GM19043 (cell line): ENCODE measurements around the gene TBX3.

Experiments used
- ATAC-seq: cut with Tn5 transposase; IDR thresholded peaks from one replicate; pipeline ENCODE4 v1.9.1; 2021; ENCODE audit warnings: low read depth; ENCODE audit not compliant: unreplicated experiment

The TBX3 gene

DNA sequence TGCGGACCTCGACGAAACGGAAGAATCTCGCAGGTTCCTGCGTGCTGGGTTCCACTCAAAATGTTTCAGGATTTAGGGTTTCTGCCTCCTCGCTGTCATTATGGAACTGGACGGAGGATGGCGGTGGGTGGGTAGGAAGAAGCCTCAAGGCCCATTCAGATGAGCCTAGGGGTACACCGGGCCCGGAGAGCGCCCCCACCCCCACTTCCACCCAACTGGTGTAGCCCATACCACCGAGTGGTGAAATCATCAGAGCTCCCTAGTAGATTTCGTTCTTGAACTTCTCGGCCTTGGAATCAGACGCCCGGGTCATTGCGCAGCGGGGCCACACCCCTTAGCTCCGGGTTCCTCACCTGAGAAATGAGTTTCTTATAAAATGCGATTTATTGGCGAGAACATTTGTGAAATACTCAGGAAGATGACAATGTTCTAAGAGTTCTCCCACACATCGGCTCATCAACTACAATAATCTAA is 13.3 kb upstream of the TBX3 start:
- no peak for ATAC-seq

DNA sequence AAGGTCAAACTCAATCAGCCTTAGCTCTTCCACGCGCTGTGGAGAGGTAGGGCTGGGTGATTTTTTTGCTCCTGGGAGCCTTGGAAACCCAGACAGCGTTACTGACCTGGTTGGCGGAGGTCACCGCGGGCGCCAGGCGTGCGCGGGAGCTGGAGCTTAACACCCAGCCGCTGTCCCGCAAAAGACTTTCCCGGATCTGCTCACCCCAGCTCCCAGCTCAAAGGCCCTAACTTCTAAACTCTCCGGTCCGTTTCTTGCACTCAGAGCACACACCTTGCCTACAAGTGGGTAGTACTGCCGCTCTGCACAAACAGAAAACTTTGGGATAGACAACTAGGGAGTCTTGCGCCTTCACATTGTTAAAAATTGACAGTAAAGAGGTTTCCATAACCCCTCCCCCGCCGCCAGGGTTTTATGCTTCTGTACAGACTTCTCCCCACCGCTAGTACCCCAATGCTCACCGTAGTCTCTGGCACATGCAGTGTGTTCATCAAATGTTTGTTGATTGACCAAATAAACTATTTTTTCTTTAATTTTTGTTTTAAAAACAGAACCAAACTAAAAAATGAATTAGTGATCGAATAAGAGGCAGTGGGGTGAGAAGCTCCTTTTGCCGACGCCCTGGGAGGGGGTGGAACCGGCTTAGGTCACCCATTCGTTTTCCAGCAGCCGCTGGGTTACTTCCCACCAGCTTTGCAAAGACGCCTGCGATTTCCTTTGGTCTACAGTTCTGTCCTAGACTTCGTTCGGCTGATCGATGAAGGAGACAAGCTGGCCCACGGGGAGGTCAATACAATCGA is 12.7 kb upstream of the TBX3 start:
- no peak for ATAC-seq

DNA sequence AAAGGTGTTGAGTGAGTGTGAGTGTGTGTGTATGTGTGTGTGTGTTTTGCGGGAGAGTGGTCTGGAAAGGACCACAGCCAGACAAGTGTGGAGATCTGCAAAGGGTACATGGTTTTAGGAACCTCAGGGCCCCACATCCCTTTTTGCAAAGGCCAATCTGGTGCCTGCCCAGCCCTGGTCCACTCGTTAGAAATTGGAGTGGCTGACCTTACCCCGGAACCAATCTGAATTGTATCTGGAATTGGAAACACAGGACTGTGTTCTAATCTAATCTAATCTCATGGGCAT is 11.3 kb upstream of the TBX3 start:
- ATAC-seq: no peak

DNA sequence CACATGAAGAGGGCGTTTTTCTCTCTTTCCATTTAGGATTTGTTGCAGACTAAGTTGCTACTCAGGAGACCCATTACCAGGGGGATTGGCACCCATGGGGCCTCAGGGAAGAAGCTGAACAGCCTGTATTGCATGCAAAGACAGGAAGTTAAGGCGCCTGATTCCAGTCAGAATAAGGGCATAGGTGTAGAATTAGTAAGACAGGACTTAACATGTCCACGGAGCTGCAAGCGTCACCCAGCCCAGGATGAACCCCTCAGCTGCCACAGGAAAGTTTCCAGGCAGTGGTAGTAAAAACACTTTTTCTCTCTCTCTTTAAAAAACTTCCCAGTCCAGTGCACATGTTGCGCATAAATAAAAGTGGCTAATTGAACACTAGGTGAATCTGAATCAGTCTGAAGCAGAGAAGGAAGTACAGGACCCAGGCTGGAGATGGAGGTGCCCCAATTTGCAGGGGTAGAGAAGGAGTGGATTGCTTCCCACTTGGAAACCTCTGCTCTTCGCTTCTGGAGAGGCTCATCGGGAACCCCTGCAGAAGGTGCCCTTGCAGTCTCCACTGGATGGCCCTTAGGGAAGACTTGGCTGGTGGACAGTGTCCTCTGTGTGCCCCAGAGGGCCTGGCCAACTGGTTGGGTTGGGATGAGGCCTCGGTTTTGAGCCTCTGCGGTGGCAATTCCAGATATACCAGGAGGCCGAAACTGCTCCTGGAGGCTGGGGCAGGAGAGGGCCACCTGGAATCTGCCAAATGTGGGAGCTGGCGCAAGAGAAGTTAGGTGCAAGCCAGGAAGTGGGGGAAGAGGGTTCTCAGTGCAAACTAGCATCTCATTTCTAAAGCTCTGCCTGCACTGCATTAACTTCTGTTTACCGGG is 10.7 kb upstream of the TBX3 start:
- no peak for ATAC-seq

DNA sequence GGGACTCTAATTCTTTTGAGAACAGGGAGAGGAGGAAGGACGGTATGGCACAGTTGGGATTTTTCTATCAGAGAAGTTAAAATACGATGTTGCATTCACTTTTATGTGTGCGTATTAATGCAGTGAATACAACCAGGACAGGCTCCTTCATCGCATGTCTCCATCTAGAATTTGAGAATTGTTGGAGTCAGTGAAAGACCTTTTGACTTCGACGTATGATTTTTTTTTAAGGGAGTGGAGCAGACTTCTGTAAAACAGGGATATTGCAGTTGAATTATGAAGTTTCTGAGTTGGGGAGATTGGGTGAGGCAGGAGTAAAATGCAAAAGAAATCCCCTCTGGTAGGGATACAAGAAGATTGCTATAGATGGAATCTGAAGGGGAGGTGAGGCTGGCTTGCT is 9.6 kb upstream of the TBX3 start:
- no peak for ATAC-seq

DNA sequence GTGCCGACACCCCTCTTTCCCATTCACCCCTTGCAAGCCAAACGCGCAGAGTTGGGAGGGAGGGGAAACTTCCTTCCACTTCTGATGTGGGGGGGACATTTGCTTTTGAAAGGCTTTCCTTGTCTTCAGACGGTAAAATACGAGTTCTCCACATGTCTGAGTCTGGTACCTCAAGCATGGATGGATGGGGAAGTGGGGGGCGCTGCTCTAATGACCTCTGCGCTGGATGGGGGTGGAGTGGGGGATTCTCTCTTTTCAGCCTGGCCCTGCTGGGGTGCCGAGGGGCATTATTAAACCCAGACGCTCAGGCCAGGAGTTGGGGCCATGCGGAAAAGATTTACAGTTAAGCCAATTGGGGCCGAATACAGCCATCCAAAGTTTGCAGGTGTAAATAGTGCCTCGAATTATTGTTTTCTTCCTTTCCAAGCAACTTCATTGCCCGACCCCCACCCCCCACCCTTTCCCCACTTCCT is 9.1 kb upstream of the TBX3 start:
- no peak for ATAC-seq

DNA sequence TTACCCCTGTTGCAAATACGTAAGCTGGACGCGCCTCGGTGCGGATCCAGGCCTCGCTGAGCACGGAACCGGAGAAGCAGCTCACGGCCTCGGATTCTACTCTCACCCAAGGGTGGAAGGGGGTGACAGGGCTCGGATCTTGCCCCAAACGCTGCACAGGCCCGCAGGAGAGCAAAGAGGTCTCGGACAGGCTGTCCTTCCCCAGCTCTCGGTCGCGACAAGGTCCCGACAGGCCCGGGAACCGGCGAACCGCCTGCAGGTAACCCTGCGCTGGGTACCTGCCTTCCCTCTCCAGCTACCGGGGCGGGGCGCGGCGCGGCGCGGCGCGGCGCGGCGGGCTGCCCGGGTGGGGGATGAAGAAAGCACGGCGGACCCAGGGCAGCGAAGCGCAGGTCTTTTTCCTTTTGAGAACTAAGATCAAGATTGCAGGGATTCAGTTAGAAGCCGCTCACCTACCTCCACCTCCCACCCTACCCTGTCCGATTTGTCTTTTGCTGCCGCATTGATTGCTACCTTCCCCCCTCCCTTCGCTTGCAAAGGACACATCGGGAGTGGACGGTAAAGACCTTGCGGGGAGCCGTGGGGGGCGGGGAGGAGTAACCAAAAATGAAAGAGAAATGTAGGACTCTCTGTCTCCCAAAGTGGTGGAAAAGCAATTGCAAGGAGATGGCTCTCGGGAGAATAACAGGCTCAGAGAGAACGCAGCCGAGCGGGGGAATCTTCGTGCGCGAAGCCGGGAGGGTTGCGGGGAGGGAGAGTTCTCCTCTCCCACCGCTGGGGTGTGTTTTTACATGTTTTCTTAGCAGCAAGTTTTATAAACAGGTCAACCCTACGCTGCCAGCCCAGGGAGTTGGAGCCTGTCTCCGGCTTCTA is 8.4 kb upstream of the TBX3 start:
- no peak for ATAC-seq

DNA sequence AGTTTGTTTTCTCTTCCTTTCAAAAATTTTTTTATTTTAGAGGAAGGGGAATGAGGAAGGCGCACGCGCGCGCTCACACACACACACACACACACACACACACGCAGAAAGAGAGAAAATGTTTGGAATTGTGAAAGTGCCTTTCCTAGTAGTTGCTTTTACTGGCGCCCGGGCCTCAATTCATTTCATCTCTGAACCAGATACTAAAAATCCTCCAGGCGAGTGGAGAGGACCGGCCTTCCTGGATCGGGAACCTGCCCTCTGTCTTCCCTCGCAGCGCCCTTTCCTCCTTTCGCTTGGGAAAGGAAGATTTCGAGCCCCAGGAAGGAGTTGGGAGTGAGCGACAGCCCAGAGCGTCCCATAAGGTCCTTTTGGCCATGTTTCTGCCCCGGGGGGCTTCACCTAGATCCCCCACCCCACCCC is 7.8 kb upstream of the TBX3 start:
- ATAC-seq: no peak

DNA sequence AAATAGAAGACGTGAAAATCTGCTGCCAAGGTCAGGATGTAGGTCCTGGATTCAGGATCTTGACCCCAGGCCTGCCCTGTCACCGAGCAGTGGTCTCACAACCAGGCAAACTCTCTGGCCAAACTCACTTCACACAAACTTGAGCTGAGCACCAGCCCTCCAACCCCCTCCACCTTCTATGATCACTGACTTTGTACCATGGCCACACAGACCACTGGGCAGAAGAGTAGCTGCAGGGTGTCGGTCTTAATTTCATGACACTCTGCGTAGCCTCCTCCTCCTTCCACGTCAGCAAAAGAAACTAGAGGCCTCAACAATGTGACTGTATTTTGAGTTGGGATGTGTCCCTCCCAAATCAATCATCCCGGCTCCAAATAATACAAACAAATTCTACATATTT is 7.2 kb upstream of the TBX3 start:
- ATAC-seq: no peak

DNA sequence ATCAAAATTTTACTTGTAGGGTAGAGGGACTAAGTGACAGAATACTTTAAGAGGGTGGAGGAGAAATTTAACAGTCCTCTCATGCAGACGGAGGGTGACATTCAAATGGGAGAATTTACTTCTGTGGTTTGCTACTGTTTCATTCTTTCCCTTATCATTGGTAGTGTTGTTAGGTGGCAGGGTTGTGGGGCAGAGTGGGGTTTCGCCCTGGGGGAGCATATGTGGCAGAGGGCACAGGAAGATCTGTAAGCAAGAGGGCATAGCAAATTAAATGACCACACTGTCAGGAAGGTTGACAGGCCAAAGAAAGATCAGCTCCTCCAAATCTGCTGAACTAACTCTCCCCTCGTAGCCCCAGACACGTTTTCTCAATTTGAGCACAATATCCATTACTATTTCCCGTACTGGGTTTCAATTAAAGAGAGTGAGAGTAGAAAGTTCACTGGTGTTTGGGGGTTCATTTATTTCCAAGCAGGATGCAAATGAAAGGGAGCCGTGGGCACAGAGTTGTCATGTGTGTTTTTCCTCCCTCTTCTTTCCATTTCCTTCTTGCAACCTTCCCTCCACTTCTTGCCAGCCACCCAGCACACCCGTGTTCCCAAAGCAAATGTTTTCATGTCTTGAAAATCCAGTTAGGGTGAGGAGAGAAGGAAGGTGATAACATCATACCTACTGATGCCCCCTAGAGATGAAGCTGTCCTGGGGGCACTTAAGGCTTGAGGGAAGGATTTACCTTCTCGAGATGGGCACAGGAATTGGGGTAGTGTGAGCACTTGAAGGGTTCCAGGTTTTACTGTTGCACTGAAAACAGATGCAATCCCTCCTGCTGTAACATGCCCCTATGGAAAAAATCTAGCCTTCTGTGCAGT is 6.5 kb upstream of the TBX3 start:
- ATAC-seq: no peak

DNA sequence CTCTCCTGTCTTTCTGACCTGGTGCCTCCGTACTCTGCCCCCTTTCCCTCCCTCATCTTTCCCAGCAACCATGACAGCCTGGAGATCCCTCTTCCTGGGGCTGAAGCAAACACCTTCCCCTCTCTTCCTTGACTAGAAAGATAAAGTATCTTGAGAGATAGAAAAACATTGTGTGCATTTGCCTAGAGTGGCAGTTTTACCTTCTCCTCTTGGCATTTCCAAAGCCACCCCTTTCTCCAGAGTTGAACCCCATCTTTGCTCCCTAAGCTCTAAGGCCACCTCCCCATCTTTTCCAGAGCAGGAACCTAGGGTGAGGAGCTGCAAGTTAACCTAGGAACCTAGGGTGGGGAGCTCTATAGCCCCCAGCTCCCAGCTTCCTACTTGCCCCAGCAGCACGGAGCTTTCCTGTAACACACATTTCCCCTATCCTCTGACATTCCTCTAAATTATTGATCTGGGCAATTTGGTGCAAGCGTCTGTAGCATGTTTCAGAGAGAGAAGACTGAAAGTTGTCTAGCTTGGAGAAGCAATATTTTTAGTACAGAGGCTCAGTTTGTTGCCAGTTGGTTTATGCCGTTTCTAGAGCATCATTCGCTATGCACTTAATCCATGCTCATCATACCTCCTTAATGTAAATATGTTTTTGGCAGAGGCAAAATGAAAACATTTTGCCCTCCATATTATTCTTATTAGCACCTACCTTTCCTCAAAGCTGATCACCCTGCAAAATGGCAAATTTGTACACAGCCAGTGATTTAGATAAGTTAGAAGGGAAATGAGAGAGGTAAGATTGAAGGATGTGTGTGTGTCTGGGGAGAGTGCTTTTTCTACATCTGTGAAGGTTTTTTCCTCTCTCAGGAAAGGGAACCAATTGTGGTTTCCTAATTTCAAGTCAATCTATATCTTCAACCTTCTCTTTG is 5.4 kb upstream of the TBX3 start:
- ATAC-seq: no peak

DNA sequence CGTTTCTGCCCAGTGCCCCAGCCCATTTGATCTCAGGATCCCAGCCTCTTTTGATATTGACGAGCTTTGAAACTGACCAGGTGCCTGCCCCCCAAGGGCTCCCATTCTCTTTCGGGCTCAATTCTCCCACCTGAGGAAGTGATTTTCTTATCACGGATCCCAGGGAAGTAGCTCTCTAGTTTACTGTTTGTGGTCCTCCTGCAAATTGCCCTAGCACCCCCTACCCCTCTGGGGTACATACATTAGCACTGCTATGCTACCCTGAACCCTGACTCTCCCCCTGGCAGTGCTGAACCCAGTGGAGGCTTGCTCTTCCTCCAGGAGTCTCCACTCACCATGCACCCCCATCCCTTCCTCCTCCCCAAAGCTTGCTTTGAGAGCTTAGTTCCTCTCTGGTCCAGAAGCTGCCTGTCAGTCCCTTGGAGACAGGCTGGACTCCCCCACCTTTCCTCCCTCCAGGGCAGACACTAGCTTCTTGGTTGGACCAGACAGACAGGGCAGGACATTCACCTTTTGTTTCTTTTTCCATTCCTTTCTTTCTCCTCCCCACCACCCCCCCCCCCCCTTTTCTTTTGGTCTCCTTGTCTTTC is 4.4 kb upstream of the TBX3 start:
- ATAC-seq: no peak

DNA sequence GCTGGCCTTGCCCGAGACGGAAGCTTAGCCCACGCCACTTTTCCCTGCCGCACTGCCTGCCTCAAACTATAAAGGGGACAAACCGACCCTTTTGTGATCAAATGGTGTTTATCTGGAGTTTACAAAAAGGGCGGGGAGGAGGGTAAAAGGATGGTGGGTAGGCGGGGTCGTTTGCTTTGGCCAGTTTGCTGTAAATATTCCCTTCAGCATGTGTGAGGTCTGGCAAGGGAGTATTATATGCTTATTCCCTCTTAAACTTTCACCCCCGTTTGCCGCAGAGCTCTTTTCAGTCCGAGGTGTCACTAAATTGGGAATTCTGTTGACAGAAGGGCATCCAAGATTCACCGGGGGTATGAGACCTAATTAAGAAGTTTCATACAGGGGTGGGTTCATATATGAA is 3.8 kb upstream of the TBX3 start:
- no peak for ATAC-seq

DNA sequence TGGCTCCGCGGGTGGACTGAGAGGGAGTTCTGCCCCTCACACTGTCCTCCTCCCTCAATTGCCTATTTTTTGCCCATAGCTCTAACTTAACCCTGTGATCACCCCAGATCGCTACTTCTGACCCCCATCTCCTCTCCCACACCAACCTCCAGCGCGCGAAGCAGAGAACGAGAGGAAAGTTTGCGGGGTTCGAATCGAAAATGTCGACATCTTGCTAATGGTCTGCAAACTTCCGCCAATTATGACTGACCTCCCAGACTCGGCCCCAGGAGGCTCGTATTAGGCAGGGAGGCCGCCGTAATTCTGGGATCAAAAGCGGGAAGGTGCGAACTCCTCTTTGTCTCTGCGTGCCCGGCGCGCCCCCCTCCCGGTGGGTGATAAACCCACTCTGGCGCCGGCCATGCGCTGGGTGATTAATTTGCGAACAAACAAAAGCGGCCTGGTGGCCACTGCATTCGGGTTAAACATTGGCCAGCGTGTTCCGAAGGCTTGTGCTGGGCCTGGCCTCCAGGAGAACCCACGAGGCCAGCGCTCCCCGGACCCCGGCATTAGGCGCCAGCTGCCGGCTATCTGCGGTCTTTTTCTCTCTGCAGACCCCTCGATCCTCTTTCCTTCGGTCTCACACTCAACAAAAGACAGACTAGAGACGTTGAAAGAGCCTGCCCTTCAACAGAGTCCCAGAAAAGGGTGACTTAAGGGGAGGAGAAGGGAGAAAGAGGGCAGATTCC is 3.0 kb upstream of the TBX3 start:
- ATAC-seq: no peak

DNA sequence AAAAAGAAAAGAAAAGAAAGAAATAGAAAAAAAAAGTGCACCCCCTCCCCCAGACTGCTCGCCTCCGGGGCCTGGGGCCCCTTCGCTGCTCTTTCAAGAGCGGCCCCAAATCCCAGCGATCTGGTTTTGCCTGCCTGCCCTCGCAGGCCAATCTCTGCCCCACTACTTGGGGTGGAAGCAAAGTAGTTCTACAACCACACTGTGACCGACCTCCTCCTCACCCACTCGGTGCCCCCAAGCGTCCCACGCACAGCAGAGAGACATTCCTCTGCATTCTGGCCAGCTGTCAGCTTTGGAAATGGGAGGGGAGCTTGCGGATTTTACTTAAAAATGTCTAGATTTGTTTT is 2.4 kb upstream of the TBX3 start:
- no peak for ATAC-seq

DNA sequence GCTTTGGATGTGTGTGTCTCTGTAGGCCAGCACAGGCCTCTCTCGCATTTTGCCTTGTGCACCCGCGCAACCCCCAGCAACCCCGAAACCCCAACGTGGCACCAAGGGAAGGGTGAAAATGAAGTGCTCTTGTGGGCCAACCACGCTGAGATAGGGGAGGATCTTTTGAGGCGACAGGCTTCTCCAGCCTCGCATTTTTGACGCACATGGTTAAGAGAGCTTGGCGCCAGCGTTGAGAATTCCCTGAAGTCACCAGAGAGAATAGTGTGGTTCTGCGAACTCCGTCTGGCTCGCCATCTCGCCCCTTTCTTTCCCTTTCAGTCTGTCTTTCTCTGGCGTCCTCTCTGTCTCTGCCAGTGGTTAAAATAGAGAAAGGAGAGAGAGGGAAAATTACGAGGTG is 1.9 kb upstream of the TBX3 start:
- ATAC-seq: no peak

DNA sequence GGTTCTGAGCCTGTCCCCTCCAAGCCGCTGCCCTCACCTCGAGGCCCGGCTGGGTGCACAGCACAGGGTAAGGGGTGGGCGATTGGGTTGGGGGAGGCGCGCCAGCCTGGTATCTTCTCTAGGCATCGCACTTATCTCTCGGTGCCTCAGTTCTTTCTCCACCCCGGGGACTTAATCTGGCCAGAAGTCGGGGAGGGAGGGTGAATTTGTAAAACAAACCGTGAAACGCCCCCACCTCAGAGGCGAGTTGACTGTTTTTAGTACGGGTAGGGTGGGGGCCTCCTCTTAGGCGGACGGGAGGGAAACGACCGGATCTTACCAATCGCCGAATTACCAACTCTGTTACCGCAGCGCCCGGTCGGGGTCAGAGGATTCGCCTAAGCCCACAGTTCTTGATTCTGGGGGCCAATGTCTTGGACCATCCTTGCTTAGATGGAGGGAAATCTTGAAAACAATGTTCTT is 1.4 kb upstream of the TBX3 start:
- no peak for ATAC-seq

DNA sequence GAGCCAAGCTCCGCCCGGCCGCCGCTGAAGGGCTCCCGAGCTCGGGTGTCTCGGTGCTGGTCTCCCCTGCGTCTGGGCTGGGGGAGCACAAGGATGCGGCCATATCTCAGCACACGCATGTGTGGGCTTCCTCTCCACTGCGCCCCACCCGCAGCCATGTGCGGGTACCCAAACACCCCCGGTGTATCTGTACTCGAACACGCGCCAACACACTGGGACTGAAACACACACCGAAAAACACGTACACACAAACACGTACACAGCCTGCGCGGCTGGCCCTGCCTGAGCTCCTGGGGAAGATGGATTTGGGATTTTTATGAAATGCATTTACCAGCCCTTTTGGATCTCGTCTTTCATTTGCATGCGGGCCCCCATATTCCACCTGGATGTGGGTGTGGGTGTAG is 897 bp upstream of the TBX3 start:
- ATAC-seq: no peak
